ENCODE results near the gene TMEM150C.
A peak's percentile ranks its signal among the peaks of the same experiment; 100 is the strongest.

The TMEM150C gene

DNA sequence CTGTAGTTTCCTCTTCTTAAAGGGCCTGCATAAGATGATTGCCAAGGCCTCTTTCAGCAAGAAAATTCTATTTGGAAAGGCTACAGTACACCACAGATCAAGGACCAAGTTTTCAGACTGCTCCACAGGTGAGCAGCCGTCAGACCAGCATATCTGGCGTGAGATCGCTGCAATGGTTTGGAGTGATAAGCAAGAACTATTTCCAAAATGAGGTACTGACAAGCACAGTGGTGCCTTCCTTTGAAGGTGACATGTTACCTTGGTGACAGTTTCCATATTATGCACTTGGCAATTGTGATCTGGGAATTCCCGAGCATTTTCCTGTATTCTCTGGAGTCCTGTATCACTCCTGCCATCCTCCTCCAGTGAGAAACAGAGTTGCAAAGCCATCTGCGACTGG is 7.3 kb upstream of the TMEM150C start:
- Histone ChIP-seq H3K9me3 (ENCODE audit: insufficient read depth, low read depth, low read length) (no peaks in the 10 kb centered on the region), H3K4me3 (ENCODE audit: low read length, poor library complexity, severe bottlenecking) (no peak overlapping the region), H2AFZ (ENCODE audit: low read length) (no peak overlapping the region)

GRCh38 chr4:82567444-82567843 is 5.7 kb upstream of the TMEM150C start:
- no peaks in the 10 kb centered on the region for H3K9me2 ChIP-seq (replicated peaks; ENCODE audit: low read depth, low read length)

More for the DNA sequence above, 7.3 kb upstream of the TMEM150C start:
- Histone ChIP-seq H3K9me2 (replicated peaks; ENCODE audit: low read depth, low read length) (no peaks in the 10 kb centered on the region), H3K27me3 (ENCODE audit: insufficient read depth, low read length, poor library complexity, severe bottlenecking) (no peaks in the 10 kb centered on the region), H3F3A (ENCODE audit: low read depth) (no peaks in the 10 kb centered on the region), H4K20me1 (ENCODE audit: insufficient read depth, low read length, poor library complexity, severe bottlenecking) (no peaks in the 10 kb centered on the region), H3K9ac (ENCODE audit: low read depth, low read length, poor library complexity, severe bottlenecking) (no peak overlapping the region), H3K4me1 (ENCODE audit: insufficient read depth, low read length, poor library complexity, severe bottlenecking) (peaks cover 4% of the 10 kb centered on the region), H3K36me3 (ENCODE audit: insufficient read depth, low read length) (no peaks in the 10 kb centered on the region), H3K4me2 (ENCODE audit: low read depth, low read length, poor library complexity, severe bottlenecking) (no peak overlapping the region), H3K79me2 (ENCODE audit: insufficient read depth, low read length) (no peaks in the 10 kb centered on the region)
- TF ChIP-seq CTCF (conservative IDR thresholded peaks at IDR 0.05; ENCODE audit: low read length) (no peak), EZH2phosphoT487 (IDR thresholded peaks at IDR 0.05; ENCODE audit: borderline replicate concordance) (no peak)

DNA sequence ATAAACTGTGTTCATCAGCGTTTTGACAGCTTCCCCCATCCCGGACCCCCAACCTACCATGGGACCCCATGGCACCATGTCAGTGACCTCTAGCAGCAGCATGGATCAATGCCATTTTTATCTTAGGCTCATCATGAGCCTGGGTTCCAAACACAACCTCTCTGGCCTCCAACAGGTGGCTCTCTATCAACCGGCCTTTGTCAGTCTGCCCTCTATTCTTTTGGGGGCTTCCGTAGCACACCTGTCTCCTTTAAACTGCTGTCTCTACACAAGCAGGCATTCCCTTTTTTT is 721 bp upstream of the TMEM150C start:
- peaks cover 11% of the 10 kb centered on the region for H3K4me1 ChIP-seq (ENCODE audit: insufficient read depth, low read length, poor library complexity, severe bottlenecking)
- no peaks in the 10 kb centered on the region for H3K36me3 ChIP-seq (ENCODE audit: insufficient read depth, low read length)
- H3K27me3 ChIP-seq (ENCODE audit: insufficient read depth, low read length, poor library complexity, severe bottlenecking), result no peaks in the 10 kb centered on the region
- H3K9me3 ChIP-seq (ENCODE audit: insufficient read depth, low read depth, low read length), result no peaks in the 10 kb centered on the region
- no peak for TF ChIP-seq EZH2phosphoT487 (IDR thresholded peaks at IDR 0.05; ENCODE audit: borderline replicate concordance)
- TF ChIP-seq CTCF (conservative IDR thresholded peaks at IDR 0.05; ENCODE audit: low read length), result peak; percentile 19; the same call in 1 of the 2 replicates
- H3K9ac ChIP-seq (ENCODE audit: low read depth, low read length, poor library complexity, severe bottlenecking), result peak overlapping the region; percentile 65
- no peaks in the 10 kb centered on the region for H3K9me2 ChIP-seq (replicated peaks; ENCODE audit: low read depth, low read length)
- peak overlapping the region; percentile 77 for H3K4me3 ChIP-seq (ENCODE audit: low read length, poor library complexity, severe bottlenecking)
- no peaks in the 10 kb centered on the region for H3K79me2 ChIP-seq (ENCODE audit: insufficient read depth, low read length)
- H2AFZ ChIP-seq (ENCODE audit: low read length), result peak overlapping the region; percentile 99
- no peaks in the 10 kb centered on the region for H3F3A ChIP-seq (ENCODE audit: low read depth)
- peak overlapping the region; percentile 94 for H3K4me2 ChIP-seq (ENCODE audit: low read depth, low read length, poor library complexity, severe bottlenecking)
- H4K20me1 ChIP-seq (ENCODE audit: insufficient read depth, low read length, poor library complexity, severe bottlenecking), result no peaks in the 10 kb centered on the region

More at GRCh38 chr4:82567444-82567843, 5.7 kb upstream of the TMEM150C start:
- H3K79me2 ChIP-seq (ENCODE audit: insufficient read depth, low read length), result no peaks in the 10 kb centered on the region
- H2AFZ ChIP-seq (ENCODE audit: low read length), result no peak overlapping the region
- no peak for TF ChIP-seq EZH2phosphoT487 (IDR thresholded peaks at IDR 0.05; ENCODE audit: borderline replicate concordance)
- TF ChIP-seq CTCF (conservative IDR thresholded peaks at IDR 0.05; ENCODE audit: low read length), result no peak
- no peaks in the 10 kb centered on the region for H3F3A ChIP-seq (ENCODE audit: low read depth)
- no peak overlapping the region for H3K9ac ChIP-seq (ENCODE audit: low read depth, low read length, poor library complexity, severe bottlenecking)
- no peaks in the 10 kb centered on the region for H3K36me3 ChIP-seq (ENCODE audit: insufficient read depth, low read length)
- no peaks in the 10 kb centered on the region for H4K20me1 ChIP-seq (ENCODE audit: insufficient read depth, low read length, poor library complexity, severe bottlenecking)
- peaks cover 4% of the 10 kb centered on the region for H3K4me1 ChIP-seq (ENCODE audit: insufficient read depth, low read length, poor library complexity, severe bottlenecking)
- no peaks in the 10 kb centered on the region for H3K27me3 ChIP-seq (ENCODE audit: insufficient read depth, low read length, poor library complexity, severe bottlenecking)
- H3K9me3 ChIP-seq (ENCODE audit: insufficient read depth, low read depth, low read length), result no peaks in the 10 kb centered on the region
- no peak overlapping the region for H3K4me2 ChIP-seq (ENCODE audit: low read depth, low read length, poor library complexity, severe bottlenecking)
- no peak overlapping the region for H3K4me3 ChIP-seq (ENCODE audit: low read length, poor library complexity, severe bottlenecking)

Data from Loucy (cell line).